Tibial nerve (tissue), 4 donors: Measurements from ENCODE around the gene INIP. TPM values are rescaled to one million over a fixed set of nuclear protein-coding genes. Genes with fewer than 3 reads are reported as not detected.

Experiments used
- DNase-seq, 2 donors: peaks; one replicate each; pipeline ENCODE4 v3.0.0-alpha.2; 2019; ENCODE audit warnings: low spot score in 2 of 2
- H3K27ac ChIP-seq, 4 donors: fragments of 200-600 bp; sonication (generic) in 3 of 4; one replicate each; pipeline ENCODE4 v1.5.1; 2017 to 2019; ENCODE audit warnings: mild to moderate bottlenecking in 1 of 4
- H3K27me3 ChIP-seq, 2 donors: fragments of 200-600 bp; sonication (generic) in 1 of 2; one replicate each; pipeline versions ENCODE4 v1.5.1 to v1.6.0; 2017 to 2019
- H3K36me3 ChIP-seq, 3 donors: fragments of 200-600 bp; sonication (generic); one replicate each; pipeline ENCODE4 v1.5.1; 2018 to 2019
- H3K4me1 ChIP-seq, 4 donors: fragments of 200-600 bp; sonication (generic) in 3 of 4; one replicate each; pipeline ENCODE4 v1.5.1; 2017 to 2019
- H3K4me3 ChIP-seq, 4 donors: fragments of 200-600 bp; sonication (generic) in 3 of 4; one replicate each; pipeline ENCODE4 v1.5.1; 2017 to 2019; ENCODE audit warnings: mild to moderate bottlenecking in 1 of 4, moderate library complexity in 1 of 4
- H3K9me3 ChIP-seq, 4 donors: fragments of 200-600 bp; sonication (generic) in 3 of 4; one replicate each; pipeline ENCODE4 v1.5.1; 2017 to 2019
- EP300 ChIP-seq, 2 donors: sonication (generic); formaldehyde crosslinking; IDR thresholded peaks; one replicate each; pipeline ENCODE4 v1.6.1; 2017; ENCODE audit warnings: antibody characterized with exemption in 2 of 2, mild to moderate bottlenecking in 1 of 2
- POLR2A ChIP-seq, 2 donors: fragments of 450-650 bp; IDR thresholded peaks; one replicate each; pipeline ENCODE4 v1.6.1; 2017; ENCODE audit warnings: antibody characterized with exemption in 2 of 2, mild to moderate bottlenecking in 2 of 2, moderate library complexity in 2 of 2
- WGBS, 2 donors: methylation state at CpG; one replicate each; pipeline ENCODE4 v1.1.5; 2018; 5-methylcytosine and 5-hydroxymethylcytosine counted together
- total RNA-seq, 4 donors: library from RNA; depleted of rRNA; stranded (reverse); fragments of >200 nt; gene quantifications; one replicate each; pipeline ENCODE4 v1.1.0, GENCODE V29; 2016
- TF ChIP-seq, protein P1 (sequence below), 5 experiments: fragments of 200-600 bp in 3 of 5; fragments of 450-650 bp in 2 of 5; sonication (generic) in 3 of 5; IDR thresholded peaks; one replicate each; pipeline ENCODE4 v1.5.1; 2016 to 2019; ENCODE audit warnings: antibody characterized with exemption in 5 of 5, mild to moderate bottlenecking in 3 of 5, moderate library complexity in 2 of 5

INIP gene
- total RNA-seq, 4 donors from 2014 or later = 18.4 to 28.5 (median 24.9) TPM

DNA sequence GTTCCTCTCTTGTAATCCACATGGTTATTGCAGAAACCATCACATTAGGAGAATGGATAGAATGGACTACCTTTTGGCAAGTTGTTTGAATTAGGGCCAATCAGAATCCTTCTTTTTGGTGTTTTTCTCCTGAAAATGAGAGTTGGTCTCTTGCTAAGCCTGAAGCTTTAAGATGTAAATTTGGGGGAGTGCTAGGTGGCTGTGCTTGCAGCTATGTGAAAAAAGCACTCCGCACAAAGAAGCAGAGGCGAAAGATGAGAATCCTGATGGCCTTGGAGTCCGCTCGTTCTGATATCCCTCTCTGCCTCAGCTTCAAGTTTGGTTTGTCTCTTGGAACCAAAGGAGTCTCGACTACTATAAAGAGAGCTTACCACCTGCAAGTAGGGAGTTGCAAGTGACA is 63.6 kb downstream of the INIP start:
- no peak overlapping the region for H3K4me3 ChIP-seq
- no peak overlapping the region for H3K27ac ChIP-seq
- no peak for DNase-seq
- TF ChIP-seq EP300 (IDR thresholded peaks at IDR 0.05) (no peak), POLR2A (IDR thresholded peaks at IDR 0.05) (no peak)
- TF ChIP-seq, protein P1, sequence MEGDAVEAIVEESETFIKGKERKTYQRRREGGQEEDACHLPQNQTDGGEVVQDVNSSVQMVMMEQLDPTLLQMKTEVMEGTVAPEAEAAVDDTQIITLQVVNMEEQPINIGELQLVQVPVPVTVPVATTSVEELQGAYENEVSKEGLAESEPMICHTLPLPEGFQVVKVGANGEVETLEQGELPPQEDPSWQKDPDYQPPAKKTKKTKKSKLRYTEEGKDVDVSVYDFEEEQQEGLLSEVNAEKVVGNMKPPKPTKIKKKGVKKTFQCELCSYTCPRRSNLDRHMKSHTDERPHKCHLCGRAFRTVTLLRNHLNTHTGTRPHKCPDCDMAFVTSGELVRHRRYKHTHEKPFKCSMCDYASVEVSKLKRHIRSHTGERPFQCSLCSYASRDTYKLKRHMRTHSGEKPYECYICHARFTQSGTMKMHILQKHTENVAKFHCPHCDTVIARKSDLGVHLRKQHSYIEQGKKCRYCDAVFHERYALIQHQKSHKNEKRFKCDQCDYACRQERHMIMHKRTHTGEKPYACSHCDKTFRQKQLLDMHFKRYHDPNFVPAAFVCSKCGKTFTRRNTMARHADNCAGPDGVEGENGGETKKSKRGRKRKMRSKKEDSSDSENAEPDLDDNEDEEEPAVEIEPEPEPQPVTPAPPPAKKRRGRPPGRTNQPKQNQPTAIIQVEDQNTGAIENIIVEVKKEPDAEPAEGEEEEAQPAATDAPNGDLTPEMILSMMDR (IDR thresholded peaks at IDR 0.05) = no peak
- 83 to 85% methylated on average over 5 of the region's 5 CpGs for WGBS, 2 donors
- no peaks in the 10 kb centered on the region for H3K4me1 ChIP-seq
- peaks cover 0 to 4% (median 0%) of the 10 kb centered on the region in 3 donors for H3K36me3 ChIP-seq
- H3K9me3 ChIP-seq = peaks cover 0 to 5% (median 0%) of the 10 kb centered on the region in 4 donors
- H3K27me3 ChIP-seq = no peaks in the 10 kb centered on the region

DNA sequence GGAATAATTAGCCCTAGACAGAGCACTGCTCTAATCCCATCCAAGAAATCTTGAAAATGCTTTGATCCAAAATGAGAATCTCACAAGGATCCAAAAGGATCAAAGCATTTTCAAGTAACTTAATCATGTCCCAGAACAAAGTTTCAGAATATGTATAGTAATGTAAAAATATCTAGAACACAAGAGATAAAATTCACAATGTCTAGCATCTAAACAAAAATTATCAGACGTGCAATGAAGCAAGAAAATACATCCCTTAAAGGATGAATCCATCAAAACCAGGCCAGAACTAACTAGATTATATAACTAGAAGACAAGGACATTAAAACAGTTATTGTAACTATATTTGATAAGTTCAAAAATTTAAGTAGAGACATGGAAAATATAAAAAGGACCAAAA is 69.3 kb downstream of the INIP start:
- Histone ChIP-seq H3K9me3 (peaks cover 0 to 25% (median 0%) of the 10 kb centered on the region in 4 donors), H3K4me3 (no peak overlapping the region), H3K27me3 (no peaks in the 10 kb centered on the region), H3K27ac (no peak overlapping the region), H3K4me1 (no peaks in the 10 kb centered on the region), H3K36me3 (peaks cover 0 to 28% (median 0%) of the 10 kb centered on the region in 3 donors)
- no peak for DNase-seq
- TF ChIP-seq, protein P1 (IDR thresholded peaks at IDR 0.05) = no peak
- TF ChIP-seq POLR2A (IDR thresholded peaks at IDR 0.05) (no peak), EP300 (IDR thresholded peaks at IDR 0.05) (no peak)
- 90 to 96% methylated on average over 1 of the region's 1 CpG for WGBS, 2 donors

DNA sequence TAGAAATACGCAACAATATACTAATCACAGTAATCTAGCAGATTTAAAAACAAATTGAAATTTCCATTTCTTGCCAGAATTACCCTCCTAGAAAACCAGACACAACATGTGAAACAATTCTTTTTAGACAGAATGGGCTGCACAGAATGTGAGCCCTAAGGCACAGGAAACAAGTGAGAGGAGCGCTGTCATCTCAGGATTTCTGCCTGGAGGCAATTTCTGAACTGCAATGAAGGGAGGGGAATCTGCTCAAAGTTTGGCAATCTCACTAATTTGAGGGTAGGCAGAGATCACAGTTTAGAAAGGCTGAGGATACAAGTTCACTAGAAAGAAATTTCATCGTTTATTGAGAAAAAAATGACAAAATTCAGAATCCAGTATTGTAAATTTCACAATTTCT is 70.3 kb downstream of the INIP start:
- WGBS, 2 donors = 92 to 95% methylated on average over 3 of the region's 3 CpGs
- H3K4me3 ChIP-seq = no peak overlapping the region
- TF ChIP-seq EP300 (IDR thresholded peaks at IDR 0.05) (no peak), POLR2A (IDR thresholded peaks at IDR 0.05) (no peak)
- TF ChIP-seq, protein P1 (IDR thresholded peaks at IDR 0.05) = no peak
- peaks cover 0 to 25% (median 0%) of the 10 kb centered on the region in 4 donors for H3K9me3 ChIP-seq
- peaks cover 0 to 28% (median 0%) of the 10 kb centered on the region in 3 donors for H3K36me3 ChIP-seq
- H3K27ac ChIP-seq = no peak overlapping the region
- no peak for DNase-seq
- H3K4me1 ChIP-seq = no peaks in the 10 kb centered on the region
- H3K27me3 ChIP-seq = no peaks in the 10 kb centered on the region

DNA sequence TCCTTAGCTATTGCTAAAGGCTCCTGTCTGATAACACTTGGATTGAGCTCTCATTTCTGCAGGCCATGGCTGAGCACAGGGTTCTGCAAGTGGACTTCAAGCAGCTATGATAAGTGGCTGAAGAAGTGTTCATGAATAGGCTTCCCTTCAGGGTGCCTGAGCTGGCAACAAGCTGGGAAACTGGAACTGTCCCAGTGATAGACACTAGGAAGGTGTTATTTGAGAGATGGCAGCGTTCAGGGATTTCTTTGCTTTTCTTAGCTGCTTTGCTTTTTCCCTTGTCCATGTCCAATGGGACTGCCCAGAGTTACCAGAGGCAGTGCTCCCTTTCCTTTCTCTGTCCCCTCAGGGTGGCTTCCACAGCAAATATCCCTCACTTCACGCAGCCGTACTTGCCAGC is 75.8 kb downstream of the INIP start:
- TF ChIP-seq POLR2A (IDR thresholded peaks at IDR 0.05) (no peak), EP300 (IDR thresholded peaks at IDR 0.05) (no peak)
- TF ChIP-seq, protein P1 (IDR thresholded peaks at IDR 0.05) = no peak
- 93 to 94% methylated on average over 3 of the region's 3 CpGs for WGBS, 2 donors
- no peaks in the 10 kb centered on the region for H3K27me3 ChIP-seq
- H3K9me3 ChIP-seq = peaks cover 0 to 20% (median 4%) of the 10 kb centered on the region in 4 donors
- no peak overlapping the region for H3K27ac ChIP-seq
- no peak for DNase-seq
- H3K4me1 ChIP-seq = no peaks in the 10 kb centered on the region
- H3K4me3 ChIP-seq = no peak overlapping the region
- H3K36me3 ChIP-seq = peaks cover 0 to 16% (median 0%) of the 10 kb centered on the region in 3 donors

DNA sequence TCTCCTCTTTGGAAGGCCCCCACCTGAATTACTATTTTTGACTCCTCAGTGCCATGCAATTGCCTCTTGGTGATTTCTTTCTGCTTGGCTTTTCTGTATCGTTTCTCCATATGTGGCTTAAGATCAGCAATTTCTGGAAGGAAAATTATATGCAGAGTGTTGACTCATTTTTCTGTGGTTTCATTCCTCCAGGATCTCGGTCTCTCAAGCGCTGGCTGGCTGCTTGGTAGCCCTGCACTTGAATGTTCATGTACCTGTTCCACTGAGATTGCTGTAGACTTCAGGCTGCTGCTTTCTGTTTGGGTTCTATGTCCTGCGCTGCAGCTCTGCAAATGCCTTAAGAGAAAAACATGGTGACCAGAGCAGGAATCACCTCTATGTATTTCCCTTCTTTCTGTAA is 77.6 kb downstream of the INIP start:
- TF ChIP-seq EP300 (IDR thresholded peaks at IDR 0.05) (no peak), POLR2A (IDR thresholded peaks at IDR 0.05) (no peak)
- 94 to 99% methylated on average over 4 of the region's 4 CpGs for WGBS, 2 donors

More for the DNA sequence above, 77.6 kb downstream of the INIP start:
- Histone ChIP-seq H3K4me1 (no peaks in the 10 kb centered on the region), H3K36me3 (peaks cover 0 to 5% (median 0%) of the 10 kb centered on the region in 3 donors), H3K9me3 (peaks cover 0 to 20% (median 4%) of the 10 kb centered on the region in 4 donors), H3K27me3 (no peaks in the 10 kb centered on the region), H3K4me3 (no peak overlapping the region), H3K27ac (no peak overlapping the region)
- no peak for DNase-seq

Other genes starting within 250 kb of the INIP start
- gene KIAA1958, start 231.3 kb downstream of the INIP start, total RNA-seq = 1 to 10 TPM; 3.7 to 5.2 (median 4.5) TPM
- 10 to 100 TPM; 14.9 to 25.3 (median 17.0) TPM for gene SNX30, start 32.6 kb upstream of the INIP start, total RNA-seq
- gene SLC46A2, start 172.8 kb upstream of the INIP start, total RNA-seq = 1 to 10 TPM in 1 of 4 donors, under 1 TPM in 2, not detected in 1; 0.21 to 1.8 (median 0.22) TPM